K562 (cell line): ENCODE measurements around the gene SCAPER.

ENCODE experiments used
- BRCA1 ChIP-seq, 2 experiments: fragments of 450-650 bp in 1 of 2; sonication (generic) in 1 of 2; formaldehyde crosslinking in 1 of 2; IDR thresholded peaks; 2 replicates each; pipeline versions ENCODE4 v1.5.0 to v1.6.1; 2017 to 2020; ENCODE audit warnings: mild to moderate bottlenecking in 1 of 2, missing genetic modification reagents in 1 of 2
- CEBPB ChIP-seq: fragments of 450-650 bp; IDR thresholded peaks from 2 replicates; pipeline ENCODE4 v1.6.1; 2016; ENCODE audit warnings: missing genetic modification characterization, missing compliant biosample characterization
- KDM1A ChIP-seq, 2 experiments: fragments of 450-650 bp; IDR thresholded peaks; 2 replicates each; pipeline ENCODE4 v1.6.1; 2016; ENCODE audit warnings: mild to moderate bottlenecking in 2 of 2
- LARP7 ChIP-seq: fragments of 450-650 bp; IDR thresholded peaks from 2 replicates; pipeline ENCODE4 v1.6.1; 2016
- NR2C2 ChIP-seq, 2 experiments: fragments of 200-800 bp in 1 of 2; sonication (Bioruptor generic) in 1 of 2; sonication (generic) in 1 of 2; formaldehyde crosslinking in 1 of 2; IDR thresholded peaks; 2 replicates each; pipeline versions ENCODE4 v1.6.1 to v1.8.0; 2016 to 2022; ENCODE audit warnings: mild to moderate bottlenecking in 1 of 2, missing compliant biosample characterization in 1 of 2, missing genetic modification characterization in 1 of 2, missing genetic modification reagents in 1 of 2
- SMAD4 ChIP-seq: fragments of 250-450 bp; sonication (Bioruptor Pico); conservative IDR thresholded peaks from 2 replicates; pipeline ENCODE4 v1.8.0; 2021; ENCODE audit warnings: inconsistent platforms, mild to moderate bottlenecking, moderate library complexity
- SP1 ChIP-seq: sonication (generic); formaldehyde crosslinking; IDR thresholded peaks from 2 replicates; pipeline ENCODE4 v1.8.1; 2022; ENCODE audit warnings: mild to moderate bottlenecking, missing genetic modification reagents
- TAF1 ChIP-seq: IDR thresholded peaks from 2 replicates; pipeline ENCODE4 v1.6.1; 2011; ENCODE audit warnings: mild to moderate bottlenecking, low read length, moderate library complexity; ENCODE audit not compliant: insufficient read depth, control insufficient read depth, severe bottlenecking; ENCODE audit errors: extremely low read depth
- ZNF436 ChIP-seq: fragments of 250-450, 450-650 bp; sonication (Bioruptor Pico); formaldehyde crosslinking; IDR thresholded peaks from 2 replicates; pipeline ENCODE4 v1.7.0; 2020; ENCODE audit warnings: mild to moderate bottlenecking
- ZNF696 ChIP-seq: fragments of 250-450 bp; sonication (Bioruptor Pico); conservative IDR thresholded peaks from 2 replicates; pipeline ENCODE4 v1.4.0; 2020; ENCODE audit warnings: mild to moderate bottlenecking, moderate library complexity
- TF ChIP-seq, protein P1 (sequence below), 3 experiments: IDR thresholded peaks in 2 of 3; conservative IDR thresholded peaks in 1 of 3; 2 replicates each; pipeline ENCODE4 v1.5.1; 2011 to 2012; ENCODE audit warnings: low read length in 3 of 3, mild to moderate bottlenecking in 3 of 3, control low read depth in 2 of 3, improper control_type of control experiment in 1 of 3, inconsistent platforms in 1 of 3, low read depth in 1 of 3, mixed read lengths in 1 of 3, moderate library complexity in 1 of 3; ENCODE audit not compliant: insufficient read depth in 2 of 3
- TF ChIP-seq, protein P2 (sequence below): fragments of 450-650 bp; conservative IDR thresholded peaks from 2 replicates; pipeline ENCODE4 v1.6.1; 2016; ENCODE audit warnings: missing genetic modification characterization, low read depth, mild to moderate bottlenecking, control low read depth, missing compliant biosample characterization

DNA sequence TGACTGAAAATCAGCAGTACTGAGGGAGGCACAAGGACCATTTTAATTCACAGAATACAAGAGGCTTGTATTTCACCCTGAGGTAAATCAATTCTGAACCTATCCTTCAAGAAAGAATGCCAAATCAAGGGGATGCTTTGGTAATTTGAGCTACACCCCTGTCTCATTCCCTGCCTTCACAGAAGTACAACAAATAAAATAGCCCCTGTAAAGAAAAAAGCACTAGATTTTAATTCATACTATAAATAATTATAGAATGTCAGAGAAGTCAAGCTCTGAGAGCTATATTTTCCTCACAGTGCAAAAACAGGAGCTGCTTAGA, 319.6 kb downstream of the SCAPER start:
- TF ChIP-seq SP1 (CRISPR knock-in tag) (no peak), ZNF696 (CRISPR knock-in tag) (no peak), SMAD4 (CRISPR knock-in tag) (no peak), BRCA1 (IDR thresholded peaks at IDR 0.05) (no peak), BRCA1 (CRISPR knock-in tag; IDR thresholded peaks at IDR 0.05) (no peak), KDM1A (IDR thresholded peaks at IDR 0.05) (no peak), TAF1 (no peak), NR2C2 (CRISPR knock-in tag; IDR thresholded peaks at IDR 0.05) (no peak), NR2C2 (tag; IDR thresholded peaks at IDR 0.05) (no peak), CEBPB (no peak), ZNF436 (CRISPR knock-in tag) (no peak), LARP7 (no peak)
- TF ChIP-seq, protein P1, sequence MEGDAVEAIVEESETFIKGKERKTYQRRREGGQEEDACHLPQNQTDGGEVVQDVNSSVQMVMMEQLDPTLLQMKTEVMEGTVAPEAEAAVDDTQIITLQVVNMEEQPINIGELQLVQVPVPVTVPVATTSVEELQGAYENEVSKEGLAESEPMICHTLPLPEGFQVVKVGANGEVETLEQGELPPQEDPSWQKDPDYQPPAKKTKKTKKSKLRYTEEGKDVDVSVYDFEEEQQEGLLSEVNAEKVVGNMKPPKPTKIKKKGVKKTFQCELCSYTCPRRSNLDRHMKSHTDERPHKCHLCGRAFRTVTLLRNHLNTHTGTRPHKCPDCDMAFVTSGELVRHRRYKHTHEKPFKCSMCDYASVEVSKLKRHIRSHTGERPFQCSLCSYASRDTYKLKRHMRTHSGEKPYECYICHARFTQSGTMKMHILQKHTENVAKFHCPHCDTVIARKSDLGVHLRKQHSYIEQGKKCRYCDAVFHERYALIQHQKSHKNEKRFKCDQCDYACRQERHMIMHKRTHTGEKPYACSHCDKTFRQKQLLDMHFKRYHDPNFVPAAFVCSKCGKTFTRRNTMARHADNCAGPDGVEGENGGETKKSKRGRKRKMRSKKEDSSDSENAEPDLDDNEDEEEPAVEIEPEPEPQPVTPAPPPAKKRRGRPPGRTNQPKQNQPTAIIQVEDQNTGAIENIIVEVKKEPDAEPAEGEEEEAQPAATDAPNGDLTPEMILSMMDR (IDR thresholded peaks at IDR 0.05 in 2 of 3, conservative IDR thresholded peaks at IDR 0.05 in 1 of 3; ENCODE audit: insufficient read depth in 2 of 3, low read depth in 1 of 3, low read length in 3 of 3) = no peak
- TF ChIP-seq, protein P2, sequence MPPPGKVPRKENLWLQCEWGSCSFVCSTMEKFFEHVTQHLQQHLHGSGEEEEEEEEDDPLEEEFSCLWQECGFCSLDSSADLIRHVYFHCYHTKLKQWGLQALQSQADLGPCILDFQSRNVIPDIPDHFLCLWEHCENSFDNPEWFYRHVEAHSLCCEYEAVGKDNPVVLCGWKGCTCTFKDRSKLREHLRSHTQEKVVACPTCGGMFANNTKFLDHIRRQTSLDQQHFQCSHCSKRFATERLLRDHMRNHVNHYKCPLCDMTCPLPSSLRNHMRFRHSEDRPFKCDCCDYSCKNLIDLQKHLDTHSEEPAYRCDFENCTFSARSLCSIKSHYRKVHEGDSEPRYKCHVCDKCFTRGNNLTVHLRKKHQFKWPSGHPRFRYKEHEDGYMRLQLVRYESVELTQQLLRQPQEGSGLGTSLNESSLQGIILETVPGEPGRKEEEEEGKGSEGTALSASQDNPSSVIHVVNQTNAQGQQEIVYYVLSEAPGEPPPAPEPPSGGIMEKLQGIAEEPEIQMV (tag) = no peak
